Body of pancreas (tissue), 4 donors: ENCODE results near the gene ABHD12B. TPM values are rescaled to one million over a fixed set of nuclear protein-coding genes. Genes with fewer than 3 reads are reported as not detected.

ENCODE experiments used
- ATAC-seq: fragments of 150-250 bp; one replicate; pipeline ENCODE4 v1.9.1; 2016
- DNase-seq, 4 donors: peaks; one replicate each; pipeline ENCODE4 v3.0.0-alpha.2; 2019
- H3K27ac ChIP-seq, 4 donors: fragments of 200-600 bp; sonication (generic); 1 replicate in 3 of 4; 2 replicates in 1 of 4; pipeline versions ENCODE4 v1.5.1 to v1.6.1; 2016 to 2019; ENCODE audit warnings: mild to moderate bottlenecking in 1 of 4, mixed read lengths in 1 of 4, moderate library complexity in 1 of 4
- H3K27me3 ChIP-seq, 2 donors: fragments of 200-600 bp; sonication (generic); one replicate each; pipeline ENCODE4 v1.6.0; 2016; ENCODE audit warnings: mild to moderate bottlenecking in 1 of 2
- H3K36me3 ChIP-seq, 2 donors: fragments of 200-600 bp; sonication (generic); replicated peaks in 1 of 2; 2 replicates each; pipeline ENCODE4 v1.5.1; 2016; ENCODE audit warnings: low read depth in 2 of 2; ENCODE audit not compliant: insufficient read depth in 1 of 2
- H3K4me1 ChIP-seq: fragments of 200-600 bp; sonication (generic); one replicate; pipeline ENCODE4 v1.6.0; 2016
- H3K4me3 ChIP-seq, 2 donors: fragments of 200-600 bp; sonication (generic); 1 replicate in 1 of 2; 2 replicates in 1 of 2; pipeline ENCODE4 v1.5.1; 2016 to 2019
- H3K9me3 ChIP-seq, 3 donors: fragments of 200-600 bp; sonication (generic); 1 replicate in 2 of 3; 2 replicates in 1 of 3; pipeline ENCODE4 v1.5.1; 2016
- POLR2A ChIP-seq, 3 donors: fragments of 450-650 bp; IDR thresholded peaks; one replicate each; pipeline ENCODE4 v1.6.1; 2016; ENCODE audit warnings: antibody characterized with exemption in 3 of 3, mild to moderate bottlenecking in 2 of 3
- WGBS, 2 donors: methylation state at CpG; one replicate each; pipeline ENCODE4 v1.1.5; 2017; 5-methylcytosine and 5-hydroxymethylcytosine counted together
- intact Hi-C: fragments of 100-400 bp; cut with DNase I; formaldehyde crosslinking; loops from one replicate; pipeline ENCODE4 v1.15.1; 2023
- total RNA-seq, 2 donors: library from RNA; depleted of rRNA; stranded (reverse); fragments of >200 nt; gene quantifications; one replicate each; pipeline ENCODE4 v1.1.0, GENCODE V29; 2016
- TF ChIP-seq, protein P1 (sequence below), 7 experiments: fragments of 450-650 bp in 4 of 7; fragments of 200-600 bp in 3 of 7; sonication (generic) in 3 of 7; IDR thresholded peaks; one replicate each; pipeline ENCODE4 v1.5.1; 2016 to 2019; ENCODE audit warnings: antibody characterized with exemption in 7 of 7

The ABHD12B gene
- total RNA-seq, 2 donors from 2014 or later = not detected

DNA sequence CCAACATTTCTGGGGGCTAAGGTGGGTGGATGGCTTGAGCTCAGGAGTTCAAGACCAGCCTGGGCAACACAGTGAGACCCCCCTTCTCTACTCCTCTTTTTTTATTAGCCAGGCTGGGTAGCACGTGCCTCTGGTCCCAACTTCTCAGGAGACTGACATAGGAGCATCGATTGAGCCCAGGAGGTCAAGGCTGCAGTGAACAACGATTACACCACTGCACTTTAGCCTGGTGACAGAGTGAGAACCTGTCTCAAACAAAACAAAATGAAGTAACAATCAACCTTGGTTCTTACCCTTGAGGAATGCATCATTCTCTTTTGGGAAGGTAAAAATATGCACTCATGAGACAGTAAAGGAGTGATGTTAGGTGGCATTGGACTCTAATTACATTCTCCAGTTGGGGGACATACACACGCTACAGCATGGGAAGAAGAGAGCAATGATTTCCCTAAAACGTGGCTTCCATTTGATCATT, 37.0 kb upstream of the ABHD12B start:
- no peak for ATAC-seq
- WGBS, 2 donors = 58 to 62% methylated on average over 5 of the region's 5 CpGs

DNA sequence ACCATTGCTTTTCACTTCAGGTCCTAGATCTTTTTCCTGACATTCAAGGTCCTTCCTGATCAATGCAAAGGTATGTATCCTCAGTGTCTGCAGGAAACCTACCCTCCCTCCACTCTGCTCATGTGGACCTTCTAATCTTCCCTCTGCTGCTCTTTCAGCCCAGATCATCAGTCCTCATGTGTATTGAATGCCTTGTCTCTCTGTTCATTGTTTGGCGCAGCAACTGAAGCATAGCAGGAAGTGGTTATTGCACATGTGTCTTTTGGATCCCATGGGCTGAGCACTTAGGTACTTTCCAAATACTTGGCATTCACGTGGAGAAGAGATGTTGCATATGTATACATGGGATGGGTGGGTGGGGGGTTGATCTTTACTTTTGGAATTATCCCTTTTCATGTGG, 36.6 kb upstream of the ABHD12B start:
- Histone ChIP-seq H3K27ac (no peak overlapping the region), H3K36me3 (no peaks in the 10 kb centered on the region), H3K27me3 (no peaks in the 10 kb centered on the region), H3K9me3 (no peaks in the 10 kb centered on the region), H3K4me3 (no peak overlapping the region), H3K4me1 (peaks cover 18% of the 10 kb centered on the region)
- TF ChIP-seq, protein P1, sequence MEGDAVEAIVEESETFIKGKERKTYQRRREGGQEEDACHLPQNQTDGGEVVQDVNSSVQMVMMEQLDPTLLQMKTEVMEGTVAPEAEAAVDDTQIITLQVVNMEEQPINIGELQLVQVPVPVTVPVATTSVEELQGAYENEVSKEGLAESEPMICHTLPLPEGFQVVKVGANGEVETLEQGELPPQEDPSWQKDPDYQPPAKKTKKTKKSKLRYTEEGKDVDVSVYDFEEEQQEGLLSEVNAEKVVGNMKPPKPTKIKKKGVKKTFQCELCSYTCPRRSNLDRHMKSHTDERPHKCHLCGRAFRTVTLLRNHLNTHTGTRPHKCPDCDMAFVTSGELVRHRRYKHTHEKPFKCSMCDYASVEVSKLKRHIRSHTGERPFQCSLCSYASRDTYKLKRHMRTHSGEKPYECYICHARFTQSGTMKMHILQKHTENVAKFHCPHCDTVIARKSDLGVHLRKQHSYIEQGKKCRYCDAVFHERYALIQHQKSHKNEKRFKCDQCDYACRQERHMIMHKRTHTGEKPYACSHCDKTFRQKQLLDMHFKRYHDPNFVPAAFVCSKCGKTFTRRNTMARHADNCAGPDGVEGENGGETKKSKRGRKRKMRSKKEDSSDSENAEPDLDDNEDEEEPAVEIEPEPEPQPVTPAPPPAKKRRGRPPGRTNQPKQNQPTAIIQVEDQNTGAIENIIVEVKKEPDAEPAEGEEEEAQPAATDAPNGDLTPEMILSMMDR (IDR thresholded peaks at IDR 0.05) = no peak
- TF ChIP-seq POLR2A (IDR thresholded peaks at IDR 0.05) = no peak
- DNase-seq = no peak
- intact Hi-C loops = no loop called here
- ATAC-seq = no peak
- 52 to 59% methylated on average over 2 of the region's 2 CpGs for WGBS, 2 donors

More for the DNA sequence above, 37.0 kb upstream of the ABHD12B start:
- Histone ChIP-seq H3K4me3 (no peak overlapping the region), H3K4me1 (peaks cover 20% of the 10 kb centered on the region), H3K9me3 (no peaks in the 10 kb centered on the region), H3K36me3 (no peaks in the 10 kb centered on the region), H3K27ac (no peak overlapping the region), H3K27me3 (no peaks in the 10 kb centered on the region)
- intact Hi-C loops = no loop called here
- TF ChIP-seq, protein P1 (IDR thresholded peaks at IDR 0.05) = no peak
- TF ChIP-seq POLR2A (IDR thresholded peaks at IDR 0.05) = no peak
- DNase-seq = no peak

DNA sequence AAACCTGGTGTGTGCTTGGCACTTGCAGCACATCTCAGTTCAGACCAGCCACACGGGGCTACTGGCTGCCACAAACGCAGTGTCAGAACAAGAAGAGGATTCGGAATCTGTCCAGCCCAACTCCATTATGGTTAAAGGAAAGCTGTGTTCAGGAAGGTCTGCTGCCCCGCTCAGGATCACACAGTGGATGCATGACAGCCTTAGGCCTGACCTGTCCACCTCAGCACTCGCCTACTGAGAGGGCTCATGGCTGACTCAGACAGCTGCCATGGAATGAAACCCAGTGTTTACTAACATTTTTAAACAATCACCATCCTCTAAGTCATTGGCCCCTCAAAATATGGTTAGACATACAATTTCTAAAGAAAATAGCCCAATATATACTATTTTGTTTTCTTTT, 35.3 kb upstream of the ABHD12B start:
- Histone ChIP-seq H3K27me3 (no peaks in the 10 kb centered on the region), H3K9me3 (no peaks in the 10 kb centered on the region), H3K4me3 (no peak overlapping the region), H3K27ac (no peak overlapping the region), H3K36me3 (no peaks in the 10 kb centered on the region), H3K4me1 (peaks cover 17% of the 10 kb centered on the region)
- no peak for DNase-seq
- intact Hi-C loops = no loop called here
- TF ChIP-seq, protein P1 (IDR thresholded peaks at IDR 0.05) = no peak
- TF ChIP-seq POLR2A (IDR thresholded peaks at IDR 0.05) = no peak
- 91 to 92% methylated on average over 5 of the region's 5 CpGs for whole genome bisulfite sequencing, 2 donors
- no peak for ATAC-seq

DNA sequence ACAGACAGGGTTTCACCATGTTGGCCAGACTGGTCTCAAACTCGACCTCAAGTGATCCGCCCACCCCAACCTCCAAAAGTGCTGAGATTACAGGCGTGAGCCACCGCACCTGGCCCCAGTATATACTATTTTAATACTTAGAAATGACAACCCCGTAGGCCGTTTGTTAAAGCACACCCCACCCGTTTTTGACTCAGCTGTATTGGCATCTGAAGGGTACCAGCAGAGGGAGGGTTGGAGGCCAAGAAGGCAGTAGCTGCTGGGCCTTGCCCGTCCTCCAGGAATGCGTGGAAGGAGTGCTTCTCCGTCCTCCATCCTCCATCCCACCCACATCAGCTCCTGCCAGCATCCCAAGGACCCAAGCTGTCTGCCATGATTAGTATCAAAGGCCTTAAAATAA, 34.6 kb upstream of the ABHD12B start:
- intact Hi-C loops = no loop called here
- no peak overlapping the region for H3K4me3 ChIP-seq
- no peaks in the 10 kb centered on the region for H3K36me3 ChIP-seq
- TF ChIP-seq, protein P1 (IDR thresholded peaks at IDR 0.05) = no peak
- no peak for TF ChIP-seq POLR2A (IDR thresholded peaks at IDR 0.05)
- H3K27me3 ChIP-seq = no peaks in the 10 kb centered on the region
- DNase-seq (no peak), ATAC-seq (no peak)
- H3K9me3 ChIP-seq = no peaks in the 10 kb centered on the region
- H3K27ac ChIP-seq = no peak overlapping the region
- H3K4me1 ChIP-seq = peaks cover 10% of the 10 kb centered on the region
- 90% methylated on average over 10 of the region's 10 CpGs for WGBS, 2 donors

DNA sequence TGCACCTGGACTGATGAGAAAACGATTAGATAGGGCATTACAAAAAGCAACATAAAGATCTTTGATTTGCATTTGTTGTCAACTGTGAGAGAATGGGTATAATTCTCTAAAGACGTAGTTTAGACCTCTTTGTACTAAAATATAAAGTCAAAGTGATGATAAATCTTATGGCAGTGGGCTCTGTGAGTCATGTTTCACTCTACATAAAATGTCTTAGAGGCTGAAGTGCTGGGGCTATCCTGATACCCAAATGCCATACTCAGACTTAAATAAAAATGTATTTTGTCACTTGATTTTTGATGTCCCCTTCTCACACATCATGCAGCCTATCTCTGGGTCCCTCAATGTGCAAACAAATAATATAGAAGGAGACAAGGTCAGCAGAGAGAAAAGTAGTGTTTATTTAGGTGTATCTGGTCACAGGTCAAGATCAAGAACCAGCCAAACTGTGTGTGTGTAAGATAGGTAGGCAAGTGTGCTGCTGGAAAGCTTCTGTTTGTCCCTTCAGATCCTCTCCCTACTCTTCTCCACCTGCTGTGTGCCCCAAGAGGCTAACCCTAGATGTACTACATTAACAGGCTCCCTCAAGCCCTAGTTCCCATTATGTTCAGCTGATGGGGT, 33.9 kb upstream of the ABHD12B start:
- WGBS, 2 donors = 75 to 79% methylated on average over 2 of the region's 2 CpGs
- intact Hi-C loops = no loop called here
- TF ChIP-seq, protein P1 (IDR thresholded peaks at IDR 0.05) = no peak
- TF ChIP-seq POLR2A (IDR thresholded peaks at IDR 0.05) = no peak
- no peaks in the 10 kb centered on the region for H3K27me3 ChIP-seq
- H3K27ac ChIP-seq = no peak overlapping the region
- no peak overlapping the region for H3K4me3 ChIP-seq
- ATAC-seq (no peak), DNase-seq (no peak)
- H3K9me3 ChIP-seq = no peaks in the 10 kb centered on the region
- no peaks in the 10 kb centered on the region for H3K36me3 ChIP-seq
- H3K4me1 ChIP-seq = peaks cover 4% of the 10 kb centered on the region
